ENCODE measurements around the gene PRKAR1B. TPM values are rescaled to one million over a fixed set of nuclear protein-coding genes. Genes with fewer than 3 reads are reported as not detected.
A peak's percentile ranks its signal among the peaks of the same experiment; 100 is the strongest.

The PRKAR1B gene
- total and polyA plus RNA-seq, 10 donors = 9.9 to 39.5 (median 23.5) TPM

- Histone ChIP-seq H3K36me3 (peaks cover 0 to 91% (median 18%) of the 10 kb centered on the region in 6 donors), H3K27me3 (replicated peaks in 1 of 7) (no peaks in the 10 kb centered on the region), H3K9me3 (no peaks in the 10 kb centered on the region), H3K27ac (no peak overlapping the region), H3K4me3 (no peak overlapping the region), H3K4me1 (no peaks in the 10 kb centered on the region)
- peak; percentile 70 for DNase-seq
- no peak for TF ChIP-seq POLR2A (IDR thresholded peaks at IDR 0.05)
- TF ChIP-seq POLR2AphosphoS5 (IDR thresholded peaks at IDR 0.05) = peak in 1 of 3 donors; percentile 22
- intact Hi-C loops (cut with DNase I; ENCODE audit: low total_unique reads) = no loop called here
- 93 to 95% (median 94%) methylated on average over 35 of the region's 35 CpGs for WGBS, 5 donors
Measured at GRCh38 chr7:500521-501420, 226.3 kb downstream of the PRKAR1B start.

- H3K4me3 ChIP-seq = no peak overlapping the region
- H3K4me1 ChIP-seq = no peaks in the 10 kb centered on the region
- peaks cover 0 to 86% (median 18%) of the 10 kb centered on the region in 6 donors for H3K36me3 ChIP-seq
- WGBS, 5 donors = 89 to 94% (median 91%) methylated on average over 20 of the region's 20 CpGs
- H3K27ac ChIP-seq = no peak overlapping the region
- no peaks in the 10 kb centered on the region for H3K9me3 ChIP-seq
- no peaks in the 10 kb centered on the region for H3K27me3 ChIP-seq (replicated peaks in 1 of 7)
- intact Hi-C loops (cut with DNase I; ENCODE audit: low total_unique reads) = no loop called here
- TF ChIP-seq POLR2AphosphoS5 (IDR thresholded peaks at IDR 0.05) (peak in 2 of 3 donors; percentile 9 to 44), CTCF (IDR thresholded peaks at IDR 0.05 in 8 of 11, conservative IDR thresholded peaks at IDR 0.05 in 3 of 11) (no peak)
- DNase-seq = peak; percentile 74
Measured at GRCh38 chr7:499853-500485, 227.1 kb downstream of the PRKAR1B start.

Other genes with a start within 250 kb of the PRKAR1B start
- 10 to 100 TPM; 16.1 to 49.5 (median 24.5) TPM for gene PDGFA, start 207.4 kb downstream of the PRKAR1B start, total RNA-seq
- gene PDGFA, start 207.4 kb downstream of the PRKAR1B start, polyA plus RNA-seq = 10 to 100 TPM in 1 of 3 donors, 1 to 10 TPM in 2; 6.1 to 16.8 (median 9.9) TPM
- 10 to 100 TPM; 13.7 to 22.4 (median 21.2) TPM for gene DNAAF5, start 582 bp downstream of the PRKAR1B start, total RNA-seq
- 1 to 10 TPM; 7.5 to 8.4 (median 7.7) TPM for gene DNAAF5, start 582 bp downstream of the PRKAR1B start, polyA plus RNA-seq
- gene SUN1, start 105.2 kb upstream of the PRKAR1B start, total RNA-seq = 100 to 1,000 TPM; 103 to 181 (median 154) TPM
- gene SUN1, start 105.2 kb upstream of the PRKAR1B start, polyA plus RNA-seq = 10 to 100 TPM; 33.2 to 59.5 (median 54.9) TPM
- gene GET4, start 149.3 kb upstream of the PRKAR1B start, total RNA-seq = 10 to 100 TPM; 25.4 to 39.5 (median 34.4) TPM
- gene GET4, start 149.3 kb upstream of the PRKAR1B start, polyA plus RNA-seq = 10 to 100 TPM; 40.0 to 63.0 (median 53.9) TPM
- 10 to 100 TPM; 18.1 to 35.4 (median 25.7) TPM for gene ADAP1, start 227.4 kb upstream of the PRKAR1B start, total RNA-seq
- gene ADAP1, start 227.4 kb upstream of the PRKAR1B start, polyA plus RNA-seq = 10 to 100 TPM in 2 of 3 donors, 1 to 10 TPM in 1; 8.7 to 38.6 (median 12.8) TPM
- gene COX19, start 248.3 kb upstream of the PRKAR1B start, total RNA-seq = 10 to 100 TPM; 12.4 to 29.1 (median 18.9) TPM
- 1 to 10 TPM; 7.1 to 8.9 (median 7.2) TPM for gene COX19, start 248.3 kb upstream of the PRKAR1B start, polyA plus RNA-seq